GM12874 (cell line): ENCODE measurements around the gene TMEM100.

ENCODE experiments used
- TF ChIP-seq, protein P1 (sequence below): IDR thresholded peaks from 2 replicates; pipeline ENCODE4 v1.5.1; 2011; ENCODE audit warnings: low read depth, mild to moderate bottlenecking, control low read depth, low read length, moderate library complexity; ENCODE audit not compliant: insufficient read depth

The TMEM100 gene

DNA sequence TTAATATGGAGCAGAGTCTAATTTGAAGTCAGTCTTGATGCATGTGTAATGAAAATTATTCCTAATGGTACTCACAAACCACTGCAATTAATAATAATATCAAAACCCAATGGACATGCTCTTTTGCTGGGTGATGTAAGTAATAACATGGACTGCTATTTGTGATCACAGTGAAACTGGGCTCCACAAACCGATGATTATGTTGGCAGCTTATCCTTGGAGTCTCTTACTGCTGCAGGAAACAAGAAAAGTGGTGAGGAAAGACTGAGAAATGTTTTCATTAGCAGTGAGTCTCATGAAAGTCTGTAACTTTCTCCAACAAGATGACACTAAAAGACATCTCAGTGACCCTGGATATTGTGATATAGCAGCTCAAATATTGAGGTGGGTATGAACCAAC lies 45.2 kb downstream of the TMEM100 start:
- TF ChIP-seq, protein P1, sequence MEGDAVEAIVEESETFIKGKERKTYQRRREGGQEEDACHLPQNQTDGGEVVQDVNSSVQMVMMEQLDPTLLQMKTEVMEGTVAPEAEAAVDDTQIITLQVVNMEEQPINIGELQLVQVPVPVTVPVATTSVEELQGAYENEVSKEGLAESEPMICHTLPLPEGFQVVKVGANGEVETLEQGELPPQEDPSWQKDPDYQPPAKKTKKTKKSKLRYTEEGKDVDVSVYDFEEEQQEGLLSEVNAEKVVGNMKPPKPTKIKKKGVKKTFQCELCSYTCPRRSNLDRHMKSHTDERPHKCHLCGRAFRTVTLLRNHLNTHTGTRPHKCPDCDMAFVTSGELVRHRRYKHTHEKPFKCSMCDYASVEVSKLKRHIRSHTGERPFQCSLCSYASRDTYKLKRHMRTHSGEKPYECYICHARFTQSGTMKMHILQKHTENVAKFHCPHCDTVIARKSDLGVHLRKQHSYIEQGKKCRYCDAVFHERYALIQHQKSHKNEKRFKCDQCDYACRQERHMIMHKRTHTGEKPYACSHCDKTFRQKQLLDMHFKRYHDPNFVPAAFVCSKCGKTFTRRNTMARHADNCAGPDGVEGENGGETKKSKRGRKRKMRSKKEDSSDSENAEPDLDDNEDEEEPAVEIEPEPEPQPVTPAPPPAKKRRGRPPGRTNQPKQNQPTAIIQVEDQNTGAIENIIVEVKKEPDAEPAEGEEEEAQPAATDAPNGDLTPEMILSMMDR, result no peak

DNA sequence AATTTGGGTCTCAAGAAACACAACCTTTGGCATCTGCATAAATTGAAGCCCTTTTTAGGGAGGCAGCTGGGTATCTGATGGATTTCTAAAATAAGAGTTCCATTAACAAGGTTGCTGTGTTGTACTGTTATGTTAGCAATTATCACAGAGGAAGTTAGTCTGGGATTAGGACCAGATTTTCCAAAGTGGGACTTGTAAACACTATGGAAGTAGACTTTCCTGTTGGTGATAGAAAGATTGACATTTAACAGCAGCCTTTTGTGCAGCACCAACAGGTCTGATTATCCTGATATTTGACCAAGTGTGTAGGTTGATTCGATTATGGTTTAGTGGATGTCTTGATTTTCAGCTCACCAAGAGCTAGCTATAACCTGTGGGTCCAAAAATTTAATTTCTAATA lies 46.4 kb downstream of the TMEM100 start:
- TF ChIP-seq, protein P1, result no peak

DNA sequence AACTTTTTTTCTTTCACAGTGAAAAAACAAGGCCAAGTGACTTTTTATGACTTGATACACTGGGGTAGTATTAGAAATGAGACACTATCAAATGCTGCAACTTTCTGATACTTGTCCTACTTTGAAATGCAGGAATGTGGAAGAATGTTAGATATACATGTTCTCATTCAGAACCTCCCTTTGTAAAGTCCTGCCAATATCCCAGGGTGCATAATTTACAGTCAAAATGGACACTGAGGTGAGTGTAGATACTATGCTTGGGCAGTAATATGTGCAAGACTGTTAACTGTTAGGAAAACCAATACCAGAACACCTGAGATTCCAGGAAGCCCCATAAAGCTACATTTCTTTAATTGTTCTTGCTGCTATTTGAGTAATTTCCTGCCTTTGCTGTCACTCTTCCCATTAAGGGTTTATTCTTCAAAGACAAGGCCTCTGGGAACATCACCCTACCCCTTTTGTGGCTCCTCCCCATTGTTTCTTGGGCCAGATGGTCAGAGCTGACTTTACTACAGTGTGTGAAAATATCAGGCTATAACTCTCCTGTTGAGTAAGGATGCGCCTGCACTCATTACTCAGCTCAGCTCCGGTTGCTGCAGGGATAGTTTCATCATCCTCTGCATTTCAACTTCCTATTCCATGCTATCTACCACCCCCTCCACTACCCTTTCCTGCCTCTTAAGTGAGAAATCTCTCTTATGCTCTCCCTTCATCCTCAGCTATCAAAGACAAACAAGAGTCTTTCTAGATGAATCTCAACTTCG lies 48.7 kb downstream of the TMEM100 start:
- TF ChIP-seq, protein P1, result no peak

DNA sequence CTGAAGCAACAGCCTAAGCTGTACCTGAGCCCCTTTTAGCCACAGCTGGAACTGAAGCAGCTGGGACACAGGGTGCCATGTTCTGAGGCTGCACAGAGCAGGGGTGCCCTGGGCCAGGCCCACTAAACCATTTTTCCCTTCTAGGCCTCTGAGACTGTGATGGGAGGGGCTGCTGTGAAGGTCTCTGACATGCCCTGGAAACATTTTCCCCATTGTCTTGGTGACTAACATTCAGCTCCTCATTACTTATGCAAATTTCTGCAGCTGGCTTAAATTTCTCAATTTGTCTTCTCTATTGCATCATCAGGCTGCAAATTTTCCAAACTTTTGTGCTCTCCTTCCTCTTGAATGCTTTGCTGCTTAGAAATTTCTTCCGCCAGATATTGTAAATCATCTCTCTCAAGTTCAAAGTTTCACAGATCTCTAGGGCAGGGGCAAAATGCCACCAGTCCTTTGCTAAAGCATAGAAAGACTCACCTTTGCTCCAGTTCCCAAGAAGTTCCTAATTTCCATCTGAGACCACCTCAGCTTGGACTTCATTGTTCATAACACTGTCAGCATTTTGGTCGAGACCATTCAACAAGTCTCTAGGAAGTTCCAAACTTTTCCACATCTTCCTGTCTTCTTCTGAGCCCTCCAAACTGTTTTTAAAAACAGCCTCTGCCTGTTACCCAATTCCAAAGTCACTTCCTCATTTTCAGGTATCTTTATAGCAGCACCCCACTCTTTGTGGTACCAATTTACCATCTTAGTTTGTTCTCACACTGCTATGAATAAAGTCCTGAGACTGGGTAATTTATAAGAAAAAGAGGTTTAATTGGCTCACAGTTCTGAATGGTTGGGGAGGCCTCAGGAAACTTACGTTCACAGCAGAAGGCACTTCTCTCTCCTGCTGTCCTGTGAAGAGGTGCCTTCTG lies 49.8 kb downstream of the TMEM100 start:
- TF ChIP-seq, protein P1, result no peak
